H1 (cell line): ENCODE data around the gene RAD23A. TPM values are rescaled to one million over a fixed set of nuclear protein-coding genes. Genes with fewer than 3 reads are reported as not detected.

Source experiments
- CTCF ChIA-PET: fragments of 300-600 bp; sonication (Branson Sonifier 250); formaldehyde crosslinking; loops from one replicate; lab custom pipeline; 2021; ENCODE audit not compliant: partially characterized antibody; lab: Charles Lee
- POLR2A ChIA-PET: fragments of 300-600 bp; sonication (Branson Sonifier 250); formaldehyde crosslinking; loops from one replicate; lab custom pipeline; 2021; ENCODE audit warnings: inconsistent platforms; ENCODE audit not compliant: partially characterized antibody; lab: Charles Lee
- DNase-seq, 2 experiments: peaks; one replicate each; pipeline versions ENCODE4 v3.0.0 to v3.0.0-alpha.2; 2010 to 2022; ENCODE audit warnings: low spot score in 2 of 2, low read depth in 1 of 2, mixed read lengths in 1 of 2
- FAIRE-seq: peaks from 2 replicates; lab custom pipeline; 2011; peaks lifted over from hg19 to GRCh38; lab: Jason Lieb, UNC
- H2AFZ ChIP-seq: 2 replicates; pipeline ENCODE4 v1.8.1; 2012; ENCODE audit warnings: low read length, inconsistent platforms
- H2AK5ac ChIP-seq: 2 replicates; pipeline ENCODE4 v1.6.1; 2013; ENCODE audit warnings: low read depth, low read length
- H2BK120ac ChIP-seq: replicated peaks from 2 replicates; pipeline ENCODE3; 2013; ENCODE audit warnings: low read depth, low read length, inconsistent platforms
- H2BK12ac ChIP-seq: 2 replicates; pipeline ENCODE4 v1.6.1; 2013; ENCODE audit warnings: low read depth, low read length
- H2BK15ac ChIP-seq: 2 replicates; pipeline ENCODE4 v1.6.1; 2013; ENCODE audit warnings: low read length
- H2BK20ac ChIP-seq: 2 replicates; pipeline ENCODE4 v1.6.1; 2013; ENCODE audit warnings: low read length
- H2BK5ac ChIP-seq: 2 replicates; pipeline ENCODE4 v1.6.1; 2013; ENCODE audit warnings: low read depth, low read length
- H3K14ac ChIP-seq: 2 replicates; pipeline ENCODE4 v1.6.1; 2013; ENCODE audit warnings: inconsistent platforms; ENCODE audit not compliant: insufficient read length
- H3K18ac ChIP-seq: 2 replicates; pipeline ENCODE4 v1.6.1; 2013; ENCODE audit warnings: low read length; ENCODE audit errors: extremely low read depth
- H3K23ac ChIP-seq: 2 replicates; pipeline ENCODE4 v1.6.1; 2013; ENCODE audit warnings: inconsistent platforms; ENCODE audit not compliant: insufficient read length
- H3K23me2 ChIP-seq: 2 replicates; pipeline ENCODE4 v1.6.1; 2013; ENCODE audit warnings: low read depth, low read length
- H3K27ac ChIP-seq: 2 replicates; pipeline ENCODE4 v1.6.1; 2011; ENCODE audit warnings: low read depth, low read length, inconsistent platforms
- H3K27me3 ChIP-seq, 4 experiments: replicated peaks in 1 of 4; 1 replicate in 1 of 4; 2 replicates in 3 of 4; pipeline versions ENCODE4 v1.6.1 to v1.8.1; 2011 to 2013; ENCODE audit warnings: low read length in 3 of 4, mild to moderate bottlenecking in 3 of 4, inconsistent platforms in 2 of 4, mixed read lengths in 2 of 4, moderate library complexity in 1 of 4; ENCODE audit not compliant: control insufficient read depth in 3 of 4, insufficient read depth in 3 of 4; ENCODE audit errors: extremely low read depth in 1 of 4
- H3K36me3 ChIP-seq, 4 experiments: 2 replicates each; pipeline versions ENCODE4 v1.6.1 to v1.8.1; 2011 to 2013; ENCODE audit warnings: mild to moderate bottlenecking in 4 of 4, low read length in 3 of 4, moderate library complexity in 2 of 4, control low read depth in 1 of 4, inconsistent platforms in 1 of 4; ENCODE audit not compliant: insufficient read depth in 4 of 4, control insufficient read depth in 2 of 4
- H3K4ac ChIP-seq: replicated peaks from 2 replicates; pipeline ENCODE3; 2013; ENCODE audit warnings: low read length, low read depth, mixed read lengths, inconsistent platforms; ENCODE audit not compliant: insufficient read length
- H3K4me1 ChIP-seq, 4 experiments: replicated peaks in 1 of 4; 1 replicate in 1 of 4; 2 replicates in 3 of 4; pipeline versions ENCODE4 v1.6.1 to v1.8.1; 2011 to 2013; ENCODE audit warnings: low read length in 3 of 4, inconsistent platforms in 2 of 4, mixed read lengths in 1 of 4; ENCODE audit not compliant: insufficient read depth in 4 of 4, control insufficient read depth in 3 of 4
- H3K4me2 ChIP-seq, 2 experiments: 2 replicates each; pipeline versions ENCODE4 v1.6.1 to v1.8.1; 2011 to 2013; ENCODE audit warnings: low read depth in 2 of 2, low read length in 2 of 2, control low read depth in 1 of 2, inconsistent platforms in 1 of 2, mild to moderate bottlenecking in 1 of 2; ENCODE audit not compliant: insufficient read depth in 1 of 2
- H3K4me3 ChIP-seq, 4 experiments: fragments of 200-600, 300-600 bp in 1 of 4; sonication (generic), shearing (Covaris generic), sonication (Bioruptor Twin) in 1 of 4; 2 replicates each; pipeline versions ENCODE4 v1.5.1 to v1.8.1; 2011 to 2016; ENCODE audit warnings: low read length in 4 of 4, low read depth in 3 of 4, control low read depth in 2 of 4, inconsistent platforms in 2 of 4, mild to moderate bottlenecking in 2 of 4, mixed read lengths in 1 of 4, moderate library complexity in 1 of 4; ENCODE audit not compliant: insufficient read depth in 2 of 4; ENCODE audit errors: extremely low read depth in 1 of 4
- H3K56ac ChIP-seq: replicated peaks from 2 replicates; pipeline ENCODE3; 2013; ENCODE audit warnings: low read depth, mild to moderate bottlenecking, mixed read lengths, low read length, inconsistent platforms; ENCODE audit not compliant: insufficient read length
- H3K79me1 ChIP-seq: 2 replicates; pipeline ENCODE4 v1.6.1; 2013; ENCODE audit warnings: low read depth, low read length, control low read depth
- H3K79me2 ChIP-seq, 2 experiments: 2 replicates each; pipeline versions ENCODE4 v1.6.1 to v1.8.1; 2012 to 2013; ENCODE audit warnings: low read length in 2 of 2, mild to moderate bottlenecking in 2 of 2, inconsistent platforms in 1 of 2; ENCODE audit not compliant: insufficient read depth in 2 of 2, control insufficient read depth in 1 of 2
- H3K9ac ChIP-seq, 4 experiments: replicated peaks in 1 of 4; 1 replicate in 1 of 4; 2 replicates in 3 of 4; pipeline versions ENCODE4 v1.6.1 to v1.8.1; 2011 to 2013; ENCODE audit warnings: low read depth in 3 of 4, low read length in 3 of 4, control low read depth in 2 of 4, mild to moderate bottlenecking in 2 of 4, moderate library complexity in 2 of 4, inconsistent platforms in 1 of 4; ENCODE audit errors: extremely low read depth in 1 of 4
- H3K9me3 ChIP-seq, 2 experiments: 2 replicates each; pipeline versions ENCODE4 v1.6.1 to v1.8.1; 2012 to 2013; ENCODE audit warnings: mild to moderate bottlenecking in 2 of 2, moderate library complexity in 2 of 2, control low read depth in 1 of 2, inconsistent platforms in 1 of 2, low read depth in 1 of 2, low read length in 1 of 2, mixed read lengths in 1 of 2; ENCODE audit not compliant: insufficient read depth in 2 of 2
- H4K20me1 ChIP-seq, 2 experiments: replicated peaks in 1 of 2; 2 replicates each; pipeline versions ENCODE3 to v1.8.1; 2011 to 2013; ENCODE audit warnings: inconsistent platforms in 2 of 2, low read length in 2 of 2, mild to moderate bottlenecking in 1 of 2; ENCODE audit not compliant: insufficient read depth in 2 of 2, control insufficient read depth in 1 of 2
- H4K5ac ChIP-seq: 2 replicates; pipeline ENCODE4 v1.6.1; 2013; ENCODE audit warnings: low read length, low read depth, mixed read lengths, inconsistent platforms; ENCODE audit not compliant: insufficient read length
- H4K8ac ChIP-seq: 2 replicates; pipeline ENCODE4 v1.8.0; 2013; ENCODE audit warnings: mild to moderate bottlenecking, moderate library complexity, low read length, inconsistent platforms; ENCODE audit not compliant: insufficient read depth; ENCODE audit errors: extremely low read depth
- H4K91ac ChIP-seq: replicated peaks from 2 replicates; pipeline ENCODE3; 2013; ENCODE audit warnings: low read length, mixed read lengths, inconsistent platforms; ENCODE audit not compliant: insufficient read length
- BCL11A ChIP-seq, 2 experiments: IDR thresholded peaks; one replicate each; pipeline ENCODE4 v1.6.1; 2011; ENCODE audit warnings: low read depth in 2 of 2, low read length in 2 of 2, mild to moderate bottlenecking in 2 of 2
- CBX8 ChIP-seq: fragments of 300-800, 300-1000 bp; sonication (generic); IDR thresholded peaks from 2 replicates; pipeline ENCODE4 v1.7.1; 2016; ENCODE audit warnings: low read depth, low read length, borderline replicate concordance
- CREB1 ChIP-seq: IDR thresholded peaks from 2 replicates; pipeline ENCODE4 v1.6.1; 2012; ENCODE audit warnings: inconsistent platforms
- GABPA ChIP-seq: IDR thresholded peaks from 2 replicates; pipeline ENCODE4 v1.6.1; 2011; ENCODE audit warnings: mild to moderate bottlenecking, low read length, moderate library complexity, borderline replicate concordance; ENCODE audit not compliant: insufficient read depth
- HDAC2 ChIP-seq, 2 experiments: fragments of 300-600 bp in 1 of 2; sonication (generic) in 1 of 2; IDR thresholded peaks; 2 replicates each; pipeline ENCODE4 v1.6.1; 2011 to 2012; ENCODE audit warnings: low read depth in 2 of 2, low read length in 2 of 2, mild to moderate bottlenecking in 2 of 2, moderate library complexity in 2 of 2, borderline replicate concordance in 1 of 2, inconsistent platforms in 1 of 2
- KDM4A ChIP-seq: IDR thresholded peaks from one replicate; pipeline ENCODE4 v1.7.1; 2012; ENCODE audit warnings: low read depth, mild to moderate bottlenecking, moderate library complexity, low read length, inconsistent platforms; ENCODE audit not compliant: severe bottlenecking
- KDM5A ChIP-seq: fragments of 200-600 bp; IDR thresholded peaks from 2 replicates; pipeline ENCODE4 v1.7.1; 2012; ENCODE audit warnings: mild to moderate bottlenecking, low read length, inconsistent platforms, mixed read lengths
- MAFK ChIP-seq: IDR thresholded peaks from 2 replicates; pipeline ENCODE4 v1.6.1; 2012; ENCODE audit warnings: low read depth, mild to moderate bottlenecking, improper control_type of control experiment, low read length
- PHF8 ChIP-seq: fragments of 200-600 bp; sonication (generic); conservative IDR thresholded peaks from 2 replicates; pipeline ENCODE4 v1.7.1; 2012; ENCODE audit warnings: low read depth, mild to moderate bottlenecking, inconsistent platforms, low read length, moderate library complexity
- POLR2AphosphoS5 ChIP-seq: IDR thresholded peaks from 2 replicates; pipeline ENCODE4 v1.6.1; 2011; ENCODE audit warnings: low read depth, low read length
- SIX5 ChIP-seq: IDR thresholded peaks from 2 replicates; pipeline ENCODE4 v1.6.1; 2011; ENCODE audit warnings: mild to moderate bottlenecking, low read depth, low read length
- SP1 ChIP-seq: IDR thresholded peaks from 2 replicates; pipeline ENCODE4 v1.6.1; 2011; ENCODE audit warnings: low read depth, low read length
- TAF7 ChIP-seq: optimal IDR thresholded peaks from 2 replicates; pipeline ENCODE3; 2011; ENCODE audit warnings: low read depth, mild to moderate bottlenecking, inconsistent platforms, low read length, moderate library complexity, borderline replicate concordance
- TBP ChIP-seq: IDR thresholded peaks from 2 replicates; pipeline ENCODE4 v1.6.1; 2011; ENCODE audit warnings: low read depth, low read length, improper control_type of control experiment
- YY1 ChIP-seq: IDR thresholded peaks from 2 replicates; pipeline ENCODE4 v1.6.1; 2011; ENCODE audit warnings: low read depth, mild to moderate bottlenecking, low read length
- WGBS, 2 experiments: shearing (Covaris generic) in 1 of 2; methylation state at CpG; one replicate each; pipeline versions ENCODE4 v1.1.6 to v1.1.7; 2013 to 2015; ENCODE audit warnings: low lambda C conversion rate in 2 of 2, mixed read lengths in 2 of 2, inconsistent platforms in 1 of 2, low coverage in 1 of 2, missing lambda C conversion rate in 1 of 2; ENCODE audit not compliant: insufficient replicate concordance in 2 of 2, insufficient coverage in 1 of 2, insufficient read length in 1 of 2; ENCODE audit errors: extremely low coverage in 1 of 2, missing lambda C conversion rate in 1 of 2; 5-methylcytosine and 5-hydroxymethylcytosine counted together
- polyA plus RNA-seq, 7 experiments: library from polyadenylated mRNA; depleted of rRNA in 3 of 7; stranded (reverse) in 5 of 7; unstranded in 2 of 7; fragments of >200 nt in 5 of 7; fragments of 200-250 nt in 2 of 7; gene quantifications; 1 replicate in 5 of 7; 2 replicates in 1 of 7; 4 replicates in 1 of 7; pipeline versions ENCODE4 v1.2.1 to v1.2.3, GENCODE V29; 2011 to 2013; ENCODE audit warnings: missing spikeins in 2 of 7, mixed read lengths in 2 of 7
- total RNA-seq: library from RNA; stranded (reverse); fragmentation: NEBNext Ultra II Directional; extraction: Animal tissue kit (Norgen Biotek cat#: 25700); gene quantifications from 2 replicates; pipeline ENCODE4 v1.2.1, GENCODE V29; 2021

RAD23A gene
- total and polyA plus RNA-seq, 2 of the 8 experiments (the other 6 are each of a cell fraction or from before 2014, with no cell fraction given): 40.0 to 76.1 TPM

GRCh38 chr19:13003081-13003480 lies 57.4 kb downstream of the RAD23A start:
- Histone ChIP-seq H3K27me3 (peaks cover 14 to 94% (median 74%) of the 10 kb centered on the region in 4 experiments), H2BK20ac (no peak overlapping the region), H2BK120ac (no peak overlapping the region), H3K23ac (no peak overlapping the region), H2AFZ (no peak overlapping the region), H2BK5ac (no peak overlapping the region), H3K23me2 (no peaks in the 10 kb centered on the region), H3K14ac (no peak overlapping the region), H3K4ac (no peak overlapping the region), H3K9me3 (no peaks in the 10 kb centered on the region), H3K27ac (no peak overlapping the region), H3K18ac (no peak overlapping the region), H4K8ac (no peak overlapping the region), H2AK5ac (0 out of 2 replicates have a peak overlapping the region, but pooled peaks have one; percentile 65), H4K91ac (no peak overlapping the region), H3K4me1 (peaks cover 0 to 6% (median 0%) of the 10 kb centered on the region in 4 experiments; a peak in 1 of 7 replicates), H3K4me2 (no peak overlapping the region), H3K79me2 (no peaks in the 10 kb centered on the region), H3K36me3 (no peaks in the 10 kb centered on the region), H2BK12ac (peak overlapping the region; percentile 80; the same call in 1 of the 2 replicates), H3K9ac (no peak overlapping the region), H4K20me1 (peaks cover 0 to 5% of the 10 kb centered on the region in 2 experiments), H2BK15ac (0 out of 2 replicates have a peak overlapping the region, but pooled peaks have one; percentile 19), H4K5ac (no peak overlapping the region), H3K79me1 (no peaks in the 10 kb centered on the region), H3K56ac (no peak overlapping the region), H3K4me3 (no peak overlapping the region)
- FAIRE-seq: no peak
- 89% methylated on average over 15 of the region's 15 CpGs; no CpG with 5 or more reads in 1 of the 2 experiments for WGBS, 2 experiments
- ChIA-PET POLR2A (interaction anchor here (0.6 to 1.4 kb wide), 5 partner anchors 12 to 190 kb away, joined by 3 to 4 read pairs (median 3); partner anchors contain the start of gene GADD45GIP1), CTCF (interaction anchor here (0.7 to 12.9 kb wide), 9 partner anchors 11 to 92 kb away, joined by 3 to 175 read pairs (median 12); no protein-coding TSS in a partner anchor)
- no peak for DNase-seq
- TF ChIP-seq CBX8: no peak
- TF ChIP-seq GABPA: no peak
- no peak for TF ChIP-seq CREB1
- TF ChIP-seq BCL11A (IDR thresholded peaks at IDR 0.05; ENCODE audit: low read depth in 2 of 2, low read length in 2 of 2): no peak
- no peak for TF ChIP-seq MAFK
- no peak for TF ChIP-seq POLR2AphosphoS5
- TF ChIP-seq PHF8: no peak
- TF ChIP-seq SP1: no peak
- TF ChIP-seq SIX5: no peak
- no peak for TF ChIP-seq KDM5A
- TF ChIP-seq TBP: no peak
- TF ChIP-seq YY1: no peak
- TF ChIP-seq KDM4A: no peak
- TF ChIP-seq TAF7: no peak
- no peak for TF ChIP-seq HDAC2 (IDR thresholded peaks at IDR 0.05; ENCODE audit: borderline replicate concordance in 1 of 2, low read depth in 2 of 2, low read length in 2 of 2)
